A549 (cell line): ENCODE results near the gene CBFA2T3. TPM values are rescaled to one million over a fixed set of nuclear protein-coding genes. Genes with fewer than 3 reads are reported as not detected.

Experiments
- ATAC-seq, 2 experiments: fragments of 200-7000 bp in 1 of 2; fragments of >200 bp in 1 of 2; cut with Nextera tagmentation in 1 of 2; cut with Tn5 transposase in 1 of 2; 3 replicates each; pipeline versions ENCODE4 v1.8.0 to v1.9.1; 2018 to 2020; ENCODE audit warnings: mild to moderate bottlenecking in 1 of 2, moderate library complexity in 1 of 2
- CTCF ChIA-PET: fragments of 300-600 bp; sonication (Branson Sonifier 250); formaldehyde crosslinking; extraction: SDS; loops from one replicate; lab custom pipeline; 2021; ENCODE audit warnings: antibody characterized with exemption, inconsistent platforms; lab: Yijun Ruan, JAX
- POLR2A ChIA-PET: fragments of 350-600 bp; formaldehyde crosslinking; extraction: SDS; loops from one replicate; lab custom pipeline; 2021; ENCODE audit warnings: antibody characterized with exemption, inconsistent platforms; lab: Yijun Ruan, JAX
- DNase-seq, 2 experiments: peaks; one replicate each; pipeline versions ENCODE4 v3.0.0 to v3.0.0-alpha.2; 2011 to 2016; ENCODE audit warnings: low read depth in 1 of 2, low spot score in 1 of 2
- FAIRE-seq: peaks from 2 replicates; lab custom pipeline; 2011; peaks lifted over from hg19 to GRCh38; lab: Jason Lieb, UNC
- H3K27ac ChIP-seq, 2 experiments: fragments of >200 bp; sonication (Bioruptor Twin); formaldehyde crosslinking; 3 replicates each; pipeline ENCODE4 v1.5.1; 2016 to 2017
- H3K4me1 ChIP-seq: fragments of >200 bp; sonication (Bioruptor Twin); formaldehyde crosslinking; 3 replicates; pipeline ENCODE4 v1.6.1; 2016
- H3K4me2 ChIP-seq: fragments of >200 bp; sonication (Bioruptor Twin); formaldehyde crosslinking; 3 replicates; pipeline ENCODE4 v1.6.1; 2016
- H3K4me3 ChIP-seq: fragments of >200 bp; sonication (Bioruptor Twin); formaldehyde crosslinking; 3 replicates; pipeline ENCODE4 v1.5.1; 2016
- H3K9me3 ChIP-seq: fragments of >200 bp; sonication (Bioruptor Twin); formaldehyde crosslinking; 3 replicates; pipeline ENCODE4 v1.6.1; 2016
- ATOH8 ChIP-seq: fragments of 250-450 bp; sonication (Bioruptor Pico); IDR thresholded peaks from 2 replicates; pipeline ENCODE4 v1.5.0; 2020; ENCODE audit warnings: low read depth, mild to moderate bottlenecking, moderate library complexity
- CEBPB ChIP-seq, 2 experiments: fragments of >200 bp in 1 of 2; sonication (Bioruptor Twin) in 1 of 2; formaldehyde crosslinking in 1 of 2; IDR thresholded peaks; 2 replicates each; pipeline ENCODE4 v1.6.1; 2012 to 2016
- CTCF ChIP-seq: fragments of >200 bp; sonication (Bioruptor Twin); formaldehyde crosslinking; IDR thresholded peaks from 3 replicates; pipeline ENCODE4 v1.5.1; 2016
- EHMT2 ChIP-seq: fragments of 200-600 bp; sonication (generic); IDR thresholded peaks from 2 replicates; pipeline ENCODE4 v1.6.1; 2016; ENCODE audit warnings: antibody characterized with exemption, low read depth, mild to moderate bottlenecking, moderate library complexity
- ELK1 ChIP-seq: fragments of 150-350 bp; IDR thresholded peaks from 2 replicates; pipeline ENCODE4 v1.6.1; 2014; ENCODE audit warnings: low read depth, mild to moderate bottlenecking, low read length
- FOSB ChIP-seq: fragments of 250-450 bp; sonication (Bioruptor Pico); IDR thresholded peaks from 2 replicates; pipeline ENCODE4 v1.5.0; 2020; ENCODE audit warnings: mild to moderate bottlenecking, moderate library complexity
- FOSL2 ChIP-seq, 2 experiments: fragments of 450-650 bp in 1 of 2; fragments of >200 bp in 1 of 2; sonication (Bioruptor Twin) in 1 of 2; formaldehyde crosslinking; IDR thresholded peaks; 2 replicates each; pipeline versions ENCODE4 v1.5.0 to v1.6.1; 2016 to 2020; ENCODE audit warnings: mild to moderate bottlenecking in 1 of 2, moderate library complexity in 1 of 2
- FOXS1 ChIP-seq: fragments of 250-450 bp; sonication (Bioruptor Pico); IDR thresholded peaks from 2 replicates; pipeline ENCODE4 v1.5.0; 2020; ENCODE audit warnings: mild to moderate bottlenecking, moderate library complexity
- HDAC2 ChIP-seq: fragments of 200-600 bp; sonication (generic); IDR thresholded peaks from 2 replicates; pipeline ENCODE4 v1.6.1; 2016
- HOXB5 ChIP-seq: fragments of 250-450 bp; sonication (Bioruptor Pico); IDR thresholded peaks from 2 replicates; pipeline ENCODE4 v1.5.0; 2020; ENCODE audit warnings: mild to moderate bottlenecking, moderate library complexity
- MAZ ChIP-seq: fragments of 150-350 bp; IDR thresholded peaks from 2 replicates; pipeline ENCODE4 v1.6.1; 2014; ENCODE audit warnings: antibody characterized with exemption, low read depth, low read length, borderline replicate concordance
- PHF8 ChIP-seq: fragments of 200-600 bp; sonication (generic); IDR thresholded peaks from 2 replicates; pipeline ENCODE4 v1.6.1; 2016; ENCODE audit warnings: low read depth, mild to moderate bottlenecking, antibody characterized with exemption, moderate library complexity, borderline replicate concordance
- RCOR1 ChIP-seq: fragments of 150-350 bp; IDR thresholded peaks from 2 replicates; pipeline ENCODE4 v1.6.1; 2014; ENCODE audit warnings: antibody characterized with exemption, low read length, low read depth
- REST ChIP-seq: fragments of 200-600 bp; sonication (generic); IDR thresholded peaks from 2 replicates; pipeline ENCODE4 v1.6.1; 2016; ENCODE audit warnings: antibody characterized with exemption, mild to moderate bottlenecking, moderate library complexity
- RFX5 ChIP-seq: fragments of 450-650 bp; IDR thresholded peaks from 2 replicates; pipeline ENCODE4 v1.7.1; 2014; ENCODE audit warnings: antibody characterized with exemption, mild to moderate bottlenecking, moderate library complexity
- SMC3 ChIP-seq: fragments of >200 bp; sonication (Bioruptor Twin); formaldehyde crosslinking; IDR thresholded peaks from 3 replicates; pipeline ENCODE4 v1.6.1; 2018; ENCODE audit warnings: inconsistent platforms
- SREBF2 ChIP-seq: fragments of 450-650 bp; IDR thresholded peaks from 2 replicates; pipeline ENCODE4 v1.6.1; 2014; ENCODE audit warnings: mild to moderate bottlenecking, moderate library complexity
- WGBS: methylation state at CpG from one replicate; pipeline ENCODE4 v1.1.6; 2017; ENCODE audit errors: missing lambda C conversion rate; 5-methylcytosine and 5-hydroxymethylcytosine counted together
- polyA plus RNA-seq, 4 experiments: library from polyadenylated mRNA; depleted of rRNA in 3 of 4; stranded (reverse); fragments of >200 nt; fragmentation: RNase III in 1 of 4; extraction: RNeasy Plus Mini Kit Qiagen cat#74134 plus additional on column Dnase treatment in 1 of 4; gene quantifications; 2 replicates in 3 of 4; 3 replicates in 1 of 4; pipeline ENCODE4 v1.2.3, GENCODE V29; 2011 to 2017

Gene CBFA2T3
- polyA plus RNA-seq, 2 of the 4 experiments (the other 2 are of a cell fraction), result 0.08 TPM; not detected in 1

- DNase-seq, result no peak
- ChIA-PET POLR2A (no interaction called here), CTCF (interaction anchor here (0.6 to 3.9 kb wide), 11 partner anchors 11 to 230 kb away, joined by 3 to 28 read pairs (median 3); partner anchors contain the start of gene CDH15)
- peak overlapping the region; percentile 100 for H3K4me2 ChIP-seq
- no CpG with 5 or more reads among the region's 152 CpGs for WGBS
- no peak for FAIRE-seq
- peak overlapping the region; percentile 80 for H3K4me3 ChIP-seq
- TF ChIP-seq HOXB5 (CRISPR knock-in tag) (no peak), FOSL2 (IDR thresholded peaks at IDR 0.05) (no peak), FOSL2 (CRISPR knock-in tag; IDR thresholded peaks at IDR 0.05) (no peak), SMC3 (no peak), REST (no peak), FOSB (CRISPR knock-in tag) (no peak)
- H3K9me3 ChIP-seq, result no peaks in the 10 kb centered on the region
- ATAC-seq, result peak in 1 of 2 experiments; percentile 27; a peak in 1 of 6 replicates
- H3K27ac ChIP-seq, result peak overlapping the region; percentile 58 to 79; a peak in 5 of 6 replicates
- H3K4me1 ChIP-seq, result 0 out of 3 replicates have a peak, but pooled peaks cover 6% of the 10 kb centered on the region
These were observed 35.9 kb downstream of the CBFA2T3 start for GRCh38 chr16:88940862-88941817.

- TF ChIP-seq CEBPB (IDR thresholded peaks at IDR 0.05) (no peak), ATOH8 (CRISPR knock-in tag) (no peak), HOXB5 (CRISPR knock-in tag) (no peak), HDAC2 (no peak), EHMT2 (no peak), PHF8 (no peak), RFX5 (no peak), ELK1 (no peak), CTCF (no peak), RCOR1 (no peak), MAZ (no peak), FOXS1 (CRISPR knock-in tag) (no peak), SREBF2 (no peak)
- Histone ChIP-seq H3K27ac (peak overlapping the region; percentile 5 to 79; a peak in 3 of 6 replicates), H3K9me3 (no peaks in the 10 kb centered on the region), H3K4me3 (peak overlapping the region; percentile 80), H3K4me2 (peak overlapping the region; percentile 100), H3K4me1 (0 out of 3 replicates have a peak, but pooled peaks cover 6% of the 10 kb centered on the region)
- CTCF ChIA-PET, result interaction anchor here (1.1 to 3.9 kb wide), 5 partner anchors 11 to 231 kb away, joined by 3 to 28 read pairs (median 3); partner anchors contain the start of gene CDH15
- peak in 1 of 2 experiments; percentile 35; a peak in 2 of 6 replicates for ATAC-seq
- POLR2A ChIA-PET, result no interaction called here
- no peak for FAIRE-seq
- 31% methylated on average over 46 of the region's 73 CpGs for WGBS
- peak in 1 of 2 experiments; percentile 35 for DNase-seq
These were observed 36.8 kb downstream of the CBFA2T3 start for GRCh38 chr16:88939972-88940861.
